HepG2 (cell line): ENCODE results near the gene PNKD. TPM values are rescaled to one million over a fixed set of nuclear protein-coding genes. Genes with fewer than 3 reads are reported as not detected.

Experiments used
- ATF1 ChIP-seq: IDR thresholded peaks from 2 replicates; pipeline ENCODE4 v1.6.1; 2016; ENCODE audit warnings: mild to moderate bottlenecking, control low read depth
- CHCHD3 ChIP-seq: sonication (generic); formaldehyde crosslinking; IDR thresholded peaks from 2 replicates; pipeline ENCODE4 v1.8.0; 2022; ENCODE audit warnings: mild to moderate bottlenecking, missing genetic modification reagents, moderate library complexity
- FOSL1 ChIP-seq: sonication (generic); formaldehyde crosslinking; IDR thresholded peaks from 2 replicates; pipeline ENCODE4 v1.9.0; 2021; ENCODE audit warnings: missing genetic modification reagents, borderline replicate concordance
- FOXO1 ChIP-seq: sonication (generic); formaldehyde crosslinking; IDR thresholded peaks from 2 replicates; pipeline ENCODE4 v1.4.0; 2020; ENCODE audit warnings: missing genetic modification reagents
- HIVEP1 ChIP-seq: sonication (generic); formaldehyde crosslinking; IDR thresholded peaks from 2 replicates; pipeline ENCODE4 v1.4.0; 2020; ENCODE audit warnings: mild to moderate bottlenecking, missing genetic modification reagents
- MXD3 ChIP-seq: IDR thresholded peaks from 2 replicates; pipeline ENCODE4 v1.6.1; 2016; ENCODE audit warnings: mild to moderate bottlenecking, missing biosample characterization, missing genetic modification reagents
- MYPOP ChIP-seq: sonication (generic); formaldehyde crosslinking; IDR thresholded peaks from 2 replicates; pipeline ENCODE4 v1.8.1; 2023; ENCODE audit warnings: mild to moderate bottlenecking, moderate library complexity, missing genetic modification reagents
- NAIF1 ChIP-seq: sonication (generic); formaldehyde crosslinking; IDR thresholded peaks from 2 replicates; pipeline ENCODE4 v1.5.0; 2020; ENCODE audit warnings: mild to moderate bottlenecking, missing genetic modification reagents, borderline replicate concordance
- NR1H2 ChIP-seq: sonication (generic); formaldehyde crosslinking; IDR thresholded peaks from 2 replicates; pipeline ENCODE4 v1.8.1; 2022; ENCODE audit warnings: low read depth, missing genetic modification reagents, borderline replicate concordance
- PHF21A ChIP-seq: sonication (generic); formaldehyde crosslinking; IDR thresholded peaks from 2 replicates; pipeline ENCODE4 v1.5.0; 2020; ENCODE audit warnings: mild to moderate bottlenecking, missing genetic modification reagents
- RNF219 ChIP-seq: sonication (generic); formaldehyde crosslinking; IDR thresholded peaks from 2 replicates; pipeline ENCODE4 v1.5.0; 2020; ENCODE audit warnings: mild to moderate bottlenecking, missing genetic modification reagents
- TEAD3 ChIP-seq: optimal IDR thresholded peaks from 2 replicates; pipeline ENCODE3; 2016; ENCODE audit warnings: borderline replicate concordance
- TIGD3 ChIP-seq: sonication (generic); formaldehyde crosslinking; IDR thresholded peaks from 2 replicates; pipeline ENCODE4 v1.5.1; 2020; ENCODE audit warnings: mild to moderate bottlenecking, missing genetic modification reagents, borderline replicate concordance
- U2AF2 ChIP-seq: fragments of 200-400 bp; formaldehyde crosslinking; IDR thresholded peaks from 2 replicates; pipeline ENCODE4 v1.6.1; 2017; ENCODE audit warnings: low read depth, mild to moderate bottlenecking, low read length
- WIZ ChIP-seq: sonication (generic); formaldehyde crosslinking; IDR thresholded peaks from 2 replicates; pipeline ENCODE4 v1.5.1; 2020; ENCODE audit warnings: mild to moderate bottlenecking, missing genetic modification reagents
- XBP1 ChIP-seq: sonication (generic); formaldehyde crosslinking; IDR thresholded peaks from 2 replicates; pipeline ENCODE4 v1.5.0; 2020; ENCODE audit warnings: missing genetic modification reagents
- ZNF224 ChIP-seq: sonication (generic); formaldehyde crosslinking; IDR thresholded peaks from 2 replicates; pipeline ENCODE4 v1.5.0; 2020; ENCODE audit warnings: mild to moderate bottlenecking, missing genetic modification reagents
- ZNF280D ChIP-seq: sonication (generic); formaldehyde crosslinking; IDR thresholded peaks from 2 replicates; pipeline ENCODE4 v1.5.1; 2020; ENCODE audit warnings: mild to moderate bottlenecking, missing genetic modification reagents
- ZUFSP ChIP-seq: sonication (generic); formaldehyde crosslinking; IDR thresholded peaks from 2 replicates; pipeline ENCODE4 v1.9.0; 2021; ENCODE audit warnings: missing genetic modification reagents, mild to moderate bottlenecking, borderline replicate concordance
- polyA plus RNA-seq, 8 experiments: library from polyadenylated mRNA; depleted of rRNA in 3 of 8; stranded (reverse) in 7 of 8; unstranded in 1 of 8; fragments of >200 nt; fragmentation: Illumina TruSeq in 4 of 8; extraction: Trizol in 4 of 8; gene quantifications; 2 replicates each; pipeline versions ENCODE4 v1.2.1 to v1.2.3, GENCODE V29; 2011 to 2016; ENCODE audit warnings: low read depth in 4 of 8, missing spikeins in 1 of 8, mixed read lengths in 1 of 8; ENCODE audit not compliant: insufficient read depth in 1 of 8
- total RNA-seq, 5 experiments: library from RNA; depleted of rRNA; stranded (reverse); fragments of >200 nt; fragmentation: Illumina TruSeq; extraction: Trizol; gene quantifications; 2 replicates each; pipeline ENCODE4 v1.2.3, GENCODE V29; 2016; ENCODE audit warnings: low read depth in 1 of 5

Gene PNKD
- total and polyA plus RNA-seq, 2 of the 13 experiments (the other 11 are each of a cell fraction or from before 2014, with no cell fraction given) = 55.9 to 80.4 TPM

- no peak for TF ChIP-seq ZUFSP (CRISPR knock-in tag)
- TF ChIP-seq TEAD3 (CRISPR knock-in tag) = peak; percentile 92
- no peak for TF ChIP-seq CHCHD3 (CRISPR knock-in tag)
- TF ChIP-seq TIGD3 (CRISPR knock-in tag) = no peak
- peak; percentile 78; the same call in 1 of the 2 replicates for TF ChIP-seq NAIF1
- no peak for TF ChIP-seq HIVEP1 (CRISPR knock-in tag)
- no peak for TF ChIP-seq ZNF280D (CRISPR knock-in tag)
- peak; percentile 95 for TF ChIP-seq MYPOP (CRISPR knock-in tag)
- TF ChIP-seq FOSL1 = no peak
- TF ChIP-seq MXD3 = peak; percentile 59
- TF ChIP-seq WIZ (CRISPR knock-in tag) = no peak
- no peak; the same call in 1 of the 2 replicates for TF ChIP-seq FOXO1 (CRISPR knock-in tag)
- TF ChIP-seq U2AF2 = no peak
- no peak for TF ChIP-seq ATF1 (CRISPR knock-in tag)
- TF ChIP-seq RNF219 (CRISPR knock-in tag) = no peak
- TF ChIP-seq XBP1 (CRISPR knock-in tag) = no peak
- TF ChIP-seq NR1H2 (CRISPR knock-in tag) = no peak
- TF ChIP-seq PHF21A (CRISPR knock-in tag) = peak; percentile 87
- TF ChIP-seq ZNF224 = peak; percentile 70; the same call in 1 of the 2 replicates
These were observed 52.6 kb downstream of the PNKD start (continued) for GRCh38 chr2:218322768-218323525.
